ENCODE data around the gene MICALL2.

The MICALL2 gene

GRCh38 chr7:1431634-1432380 is 27.5 kb downstream of the MICALL2 start:
- DNase-seq, result no peak

- no peak for DNase-seq
Observed at GRCh38 chr7:1431226-1431625, 28.0 kb downstream of the MICALL2 start.

- DNase-seq, result no peak
Observed at GRCh38 chr7:1430056-1430845, 29.0 kb downstream of the MICALL2 start.

- DNase-seq, result no peak
Observed at GRCh38 chr7:1428941-1429501, 30.2 kb downstream of the MICALL2 start.

DNA sequence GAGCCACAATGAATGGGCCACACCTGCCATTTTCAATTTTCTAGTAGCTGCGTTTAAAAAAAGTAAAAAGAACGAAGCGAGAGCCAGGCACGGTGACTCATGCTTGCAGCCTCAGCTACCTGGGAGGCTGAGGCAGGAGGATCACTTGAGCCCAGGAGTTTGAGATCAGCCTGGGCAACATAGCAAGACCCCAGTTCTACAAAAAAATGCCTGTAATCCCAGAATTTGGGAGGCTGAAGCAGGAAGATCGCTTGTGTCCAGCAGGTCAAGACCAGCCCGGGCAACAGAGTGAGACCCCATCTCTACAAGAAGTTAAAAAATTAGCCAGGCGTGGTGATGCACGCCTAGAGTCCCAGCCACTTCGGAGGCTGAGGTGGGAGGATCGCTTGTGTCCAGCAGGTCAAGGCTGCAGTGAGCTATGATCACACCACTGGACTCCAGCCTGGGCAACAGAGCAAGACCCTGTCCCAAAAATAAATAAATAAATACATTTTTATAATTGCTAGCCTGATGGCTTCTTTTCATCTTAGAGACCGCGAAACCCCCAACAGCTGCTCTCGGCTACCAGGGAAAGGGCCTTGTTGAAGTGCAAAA is 32.1 kb downstream of the MICALL2 start:
- no peak for DNase-seq

- DNase-seq, result no peak
Observed at GRCh38 chr7:1426474-1426873, 32.8 kb downstream of the MICALL2 start.

- DNase-seq, result no peak
Observed at GRCh38 chr7:1425292-1426136, 33.8 kb downstream of the MICALL2 start.

DNA sequence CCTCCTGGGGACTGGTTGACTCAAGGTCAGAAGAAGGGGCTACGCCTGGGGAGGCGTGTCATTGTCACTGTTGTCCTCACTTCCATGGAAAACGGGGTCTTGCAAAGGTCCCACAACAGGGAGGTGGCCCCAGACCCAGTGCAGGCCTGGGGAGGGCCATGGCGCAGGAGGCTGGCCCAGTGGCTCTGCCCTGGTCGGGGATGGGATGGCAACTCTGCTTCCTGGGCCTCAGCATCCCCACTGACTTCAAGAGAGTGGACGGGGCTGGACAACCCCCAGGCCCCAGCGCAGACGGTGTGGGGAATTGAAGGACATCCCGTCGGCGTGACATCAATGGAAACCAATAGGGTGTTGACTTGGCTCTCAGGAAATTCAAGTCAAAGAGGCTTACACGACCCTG is 35.2 kb downstream of the MICALL2 start:
- DNase-seq, result no peak

DNA sequence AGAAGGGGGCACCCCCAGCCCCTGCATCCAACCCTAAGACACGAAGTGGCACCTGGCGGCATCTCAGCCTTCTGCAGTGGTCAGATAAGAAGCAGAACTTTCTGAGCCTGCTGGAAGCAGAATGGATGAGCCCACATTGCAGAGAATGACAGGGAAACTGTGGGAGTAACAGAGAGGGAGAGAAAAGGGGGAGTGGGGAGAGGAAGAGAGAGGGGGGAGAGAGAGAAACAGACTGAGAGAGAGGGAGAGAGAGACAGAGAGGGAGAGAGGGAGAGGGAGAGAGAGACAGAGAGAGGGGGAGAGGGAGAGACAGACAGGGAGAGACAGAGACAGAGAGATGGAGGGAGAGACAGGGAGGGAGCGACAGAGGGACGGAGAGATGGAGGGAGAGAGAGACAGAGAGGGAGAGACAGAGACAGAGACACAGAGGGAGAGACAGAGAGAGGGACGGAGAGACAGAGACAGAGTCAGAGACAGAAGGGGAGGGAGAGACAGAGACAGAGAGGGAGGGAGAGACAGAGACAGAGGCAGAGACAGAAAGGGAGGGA is 35.9 kb downstream of the MICALL2 start:
- peak; percentile 27 for DNase-seq

- no peak for DNase-seq
Observed at GRCh38 chr7:1422512-1423263, 36.6 kb downstream of the MICALL2 start.

DNA sequence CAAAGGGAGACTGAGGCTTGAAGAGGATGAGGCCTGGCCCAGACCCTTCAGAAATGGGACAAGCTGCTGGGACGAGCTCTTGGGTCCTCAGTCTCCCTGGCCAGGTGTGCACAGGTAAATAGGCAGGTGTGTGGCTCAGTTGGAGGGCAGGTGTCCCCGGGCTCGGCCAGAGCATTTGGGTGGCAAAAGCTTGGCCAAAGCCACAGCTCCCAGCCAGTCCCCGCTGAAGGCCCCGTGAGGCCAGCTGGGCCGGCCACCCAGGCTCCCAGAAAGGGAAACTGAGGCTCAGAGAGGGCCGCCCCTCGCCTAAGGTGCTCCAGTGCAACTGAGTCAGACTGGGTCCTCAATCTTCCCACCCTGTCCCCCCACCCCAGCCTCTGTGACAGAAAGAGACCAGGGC is 37.3 kb downstream of the MICALL2 start:
- DNase-seq, result no peak

DNA sequence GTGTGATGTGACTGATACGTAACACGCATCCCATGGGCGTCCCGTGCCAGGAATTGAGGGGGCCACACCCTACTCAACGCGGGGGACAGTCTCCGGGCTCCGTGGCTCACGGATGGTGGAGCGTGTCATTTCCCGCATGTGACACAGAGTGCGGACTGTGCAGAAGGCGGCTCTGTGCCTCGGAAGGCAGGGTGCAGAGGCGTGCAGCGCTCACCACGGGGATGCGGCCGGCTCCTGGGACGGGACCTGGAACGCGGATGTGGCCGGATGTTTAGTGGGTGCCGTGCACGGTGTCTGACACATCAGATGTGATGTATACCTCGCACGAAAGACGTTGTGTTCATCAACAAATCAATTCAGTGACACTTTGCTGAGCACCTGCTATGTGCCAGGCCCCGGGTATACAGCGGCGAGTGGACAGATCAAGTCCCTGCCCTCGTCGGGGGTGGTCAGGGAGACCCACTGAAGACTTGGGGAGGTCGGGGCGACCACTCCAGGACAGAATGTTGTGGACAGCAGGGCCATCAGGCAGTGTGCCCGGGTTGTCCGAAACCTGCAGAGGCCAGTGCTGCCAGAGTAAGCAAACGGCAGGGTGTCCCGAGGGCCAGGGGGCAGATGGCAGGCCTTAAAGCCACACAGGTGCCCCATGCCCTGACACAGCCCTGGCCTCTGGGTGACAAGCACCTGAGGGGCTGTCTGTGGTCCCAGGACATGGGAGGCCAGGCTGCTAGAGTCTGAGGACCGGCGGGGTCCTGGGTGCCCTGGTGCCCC is 38.1 kb downstream of the MICALL2 start:
- DNase-seq, result no peak

GRCh38 chr7:1419688-1420087 is 39.6 kb downstream of the MICALL2 start:
- no peak for DNase-seq

DNA sequence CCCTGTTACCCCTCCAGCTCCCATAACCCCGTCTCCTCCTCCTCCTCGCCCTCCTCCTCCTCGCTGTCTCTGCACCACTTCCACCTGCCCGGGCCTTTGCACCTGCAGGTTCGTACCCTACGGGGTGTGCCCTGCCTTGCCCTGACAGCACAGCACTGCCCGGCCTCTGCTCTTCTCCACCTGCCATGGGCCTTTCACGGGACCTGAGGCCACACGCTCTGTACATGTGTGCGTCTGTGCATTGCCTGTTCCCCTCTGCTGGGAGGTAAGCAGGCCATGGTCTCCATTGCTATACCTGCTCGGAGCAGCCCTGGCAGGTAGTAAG is 40.0 kb downstream of the MICALL2 start:
- no peak for DNase-seq

GRCh38 chr7:1418505-1419309 is 40.6 kb downstream of the MICALL2 start:
- peak; percentile 38 for DNase-seq

DNA sequence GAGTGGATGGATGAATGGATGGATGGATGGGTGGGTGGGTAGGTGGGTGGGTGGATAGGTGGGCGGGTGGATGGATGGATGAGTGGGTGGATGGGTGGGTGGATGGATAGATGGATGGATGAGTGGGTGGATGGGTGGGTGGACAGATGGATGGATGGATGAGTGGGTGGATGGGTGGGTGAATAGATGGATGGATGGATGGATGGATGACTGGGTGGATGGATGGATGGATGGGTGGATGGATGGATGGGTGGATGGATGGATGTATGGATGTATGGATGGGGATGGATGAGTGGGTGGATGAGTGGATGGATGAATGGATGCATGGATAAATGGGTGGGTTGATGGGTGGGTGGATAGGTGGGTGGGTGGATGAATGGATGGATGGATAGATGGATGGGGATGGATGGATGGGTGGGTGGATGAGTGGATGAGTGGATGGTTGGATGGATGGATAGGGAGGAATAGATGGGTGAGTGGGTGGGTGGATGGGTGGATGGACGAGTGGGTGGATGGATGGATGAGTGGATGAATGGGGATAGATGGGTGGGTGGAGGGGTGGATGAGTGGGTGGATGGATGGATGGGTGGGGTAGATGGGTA is 43.8 kb downstream of the MICALL2 start:
- no peak for DNase-seq

GRCh38 chr7:1413936-1414639 is 45.2 kb downstream of the MICALL2 start:
- no peak for DNase-seq

GRCh38 chr7:1412322-1413261 is 46.7 kb downstream of the MICALL2 start:
- DNase-seq, result peak; percentile 86

Data from hematopoietic multipotent progenitor cell treated with erythropoietin and hydrocortisone succinate and interleukin-3 and kit ligand, for 8 days (in vitro differentiated cells).